Glomerular endothelial cell (primary cell): Measurements from ENCODE around the gene OTOR. TPM values are rescaled to one million over a fixed set of nuclear protein-coding genes. Genes with fewer than 3 reads are reported as not detected.

Experiments used
- DNase-seq: peaks from one replicate; pipeline ENCODE4 v3.0.0-alpha.2; 2011; ENCODE audit warnings: low read depth, low spot score; ENCODE audit errors: extremely low read depth
- total RNA-seq: library from RNA; depleted of rRNA; stranded (reverse); fragments of >200 nt; gene quantifications from 2 replicates; pipeline ENCODE4 v1.2.3, GENCODE V29; 2015

OTOR gene
- total RNA-seq: not detected in 2 replicates

GRCh38 chr20:16748308-16748900 lies at the start of gene OTOR:
TSS of gene OTOR (plus strand) at chr20:16748358. CDS start at chr20:16748402, 44 bp downstream.
- DNase-seq: no peak

GRCh38 chr20:16699293-16699692 lies 48.9 kb upstream of the OTOR start:
- no peak for DNase-seq

GRCh38 chr20:16701296-16701695 lies 46.9 kb upstream of the OTOR start:
- DNase-seq: no peak

- no peak for DNase-seq
These were observed 44.6 kb upstream of the OTOR start for GRCh38 chr20:16703570-16703969.

- DNase-seq: no peak
These were observed 40.5 kb upstream of the OTOR start for GRCh38 chr20:16707674-16708073.

GRCh38 chr20:16708602-16709001 lies 39.6 kb upstream of the OTOR start:
- DNase-seq: no peak

GRCh38 chr20:16709017-16709416 lies 39.1 kb upstream of the OTOR start:
- no peak for DNase-seq

- no peak for DNase-seq
These were observed 37.4 kb upstream of the OTOR start for GRCh38 chr20:16710781-16711180.

- DNase-seq: no peak
These were observed 36.4 kb upstream of the OTOR start for GRCh38 chr20:16711661-16712258.

GRCh38 chr20:16712511-16712947 lies 35.6 kb upstream of the OTOR start:
- no peak for DNase-seq

GRCh38 chr20:16713066-16713465 lies 35.1 kb upstream of the OTOR start:
- no peak for DNase-seq

- no peak for DNase-seq
These were observed 33.9 kb upstream of the OTOR start for GRCh38 chr20:16714242-16714641.

- no peak for DNase-seq
These were observed 33.4 kb upstream of the OTOR start for GRCh38 chr20:16714751-16715150.

GRCh38 chr20:16719421-16719820 lies 28.7 kb upstream of the OTOR start:
- no peak for DNase-seq

- DNase-seq: no peak
These were observed 19.1 kb upstream of the OTOR start for GRCh38 chr20:16729080-16729479.

- peak; percentile 75 for DNase-seq
These were observed 18.3 kb upstream of the OTOR start, which contains the start of gene SNRPB2 for GRCh38 chr20:16729565-16730460. TSS of gene SNRPB2 (plus strand) at chr20:16730026. CDS start at chr20:16731703, 1,677 bp downstream.

- no peak for DNase-seq
These were observed 15.5 kb upstream of the OTOR start for GRCh38 chr20:16732506-16733152.

GRCh38 chr20:16740365-16741072 lies 7.6 kb upstream of the OTOR start:
- no peak for DNase-seq

- DNase-seq: no peak
These were observed 3.9 kb upstream of the OTOR start for GRCh38 chr20:16744178-16744807.

GRCh38 chr20:16745204-16745603 lies 3.0 kb upstream of the OTOR start:
- DNase-seq: no peak
